Measurements from ENCODE around the gene PADI4.
A peak's percentile ranks its signal among the peaks of the same experiment; 100 is the strongest.

Gene PADI4

GRCh38 chr1:17287130-17287776 is 20.7 kb upstream of the PADI4 start:
- peak; percentile 11 to 66 for DNase-seq

DNA sequence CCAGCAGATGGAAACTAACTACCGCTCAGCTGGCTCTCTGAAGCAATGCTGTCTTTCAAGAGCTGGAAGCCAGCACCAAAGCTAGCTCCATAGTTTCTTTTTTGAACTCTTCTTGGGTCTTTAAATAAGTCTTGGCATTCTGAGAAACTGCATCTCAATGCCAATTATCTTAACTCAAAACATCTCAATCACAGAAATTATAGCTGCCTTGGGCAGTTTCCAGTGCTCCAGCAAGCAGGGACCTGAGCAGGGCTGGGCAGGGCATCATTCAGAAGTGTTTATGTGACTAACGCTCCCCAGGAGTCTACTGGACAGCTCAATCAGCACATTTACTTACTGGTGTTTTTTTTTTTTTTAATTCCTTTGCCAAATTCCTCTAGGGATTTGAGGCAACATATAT is 18.3 kb upstream of the PADI4 start:
- DNase-seq: no peak

DNA sequence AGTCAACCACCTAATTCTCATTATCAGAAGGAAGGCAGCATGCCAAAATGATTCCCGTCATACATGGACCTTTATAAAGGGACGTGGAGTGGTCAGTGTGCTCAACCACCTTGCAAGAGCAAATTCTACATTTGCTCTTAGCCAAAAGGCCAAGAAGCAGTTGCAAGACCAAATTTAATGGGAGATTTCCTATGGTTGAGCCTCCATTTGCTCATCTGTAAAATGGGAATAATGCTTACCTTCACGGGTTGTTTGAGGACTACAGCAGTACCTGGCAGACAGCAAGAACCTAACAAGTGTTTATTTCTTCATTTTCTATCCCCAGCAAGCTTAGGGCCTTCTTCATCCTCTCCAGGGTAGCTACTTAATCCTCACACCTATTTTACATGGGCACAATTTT is 17.4 kb upstream of the PADI4 start:
- no peak for DNase-seq

DNA sequence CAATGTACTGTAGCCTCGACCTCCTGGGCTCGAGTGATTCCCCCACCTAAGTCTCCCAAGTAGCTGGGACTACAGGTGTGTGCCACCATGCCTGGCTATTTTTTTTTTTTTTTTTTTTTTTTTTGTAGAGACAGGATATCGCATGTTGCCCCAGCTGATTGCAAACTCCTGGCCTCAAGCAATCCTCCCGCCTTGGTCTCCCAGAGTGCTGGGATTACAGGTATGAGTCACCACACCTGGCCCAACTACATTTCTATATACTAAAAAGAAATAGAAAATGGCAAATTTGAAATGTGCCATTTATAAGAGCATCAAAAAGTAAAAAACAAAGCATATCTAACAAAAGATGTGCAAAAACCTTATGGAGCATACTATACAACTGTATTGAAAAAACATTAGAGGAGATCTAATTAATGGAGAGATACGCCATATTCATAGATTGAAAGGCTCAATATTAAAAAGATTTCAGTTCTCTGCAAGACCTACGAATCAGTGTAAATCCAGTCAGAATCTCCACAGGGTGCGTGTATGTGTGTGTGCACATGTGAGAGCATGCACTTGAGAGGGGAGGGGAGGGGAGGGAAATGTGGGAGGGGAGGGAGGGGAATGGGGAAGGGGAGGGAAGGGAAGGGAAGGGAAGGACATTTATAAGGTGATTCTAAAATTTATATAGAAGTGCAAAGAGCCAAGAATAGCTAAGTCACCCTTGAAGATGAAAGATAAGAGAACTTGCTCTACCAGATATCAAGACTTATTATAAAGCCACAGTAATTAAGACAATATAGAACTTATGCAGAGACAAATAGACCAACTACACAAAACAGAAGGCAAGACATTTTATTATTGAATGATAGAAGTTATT is 15.5 kb upstream of the PADI4 start:
- DNase-seq: no peak

DNA sequence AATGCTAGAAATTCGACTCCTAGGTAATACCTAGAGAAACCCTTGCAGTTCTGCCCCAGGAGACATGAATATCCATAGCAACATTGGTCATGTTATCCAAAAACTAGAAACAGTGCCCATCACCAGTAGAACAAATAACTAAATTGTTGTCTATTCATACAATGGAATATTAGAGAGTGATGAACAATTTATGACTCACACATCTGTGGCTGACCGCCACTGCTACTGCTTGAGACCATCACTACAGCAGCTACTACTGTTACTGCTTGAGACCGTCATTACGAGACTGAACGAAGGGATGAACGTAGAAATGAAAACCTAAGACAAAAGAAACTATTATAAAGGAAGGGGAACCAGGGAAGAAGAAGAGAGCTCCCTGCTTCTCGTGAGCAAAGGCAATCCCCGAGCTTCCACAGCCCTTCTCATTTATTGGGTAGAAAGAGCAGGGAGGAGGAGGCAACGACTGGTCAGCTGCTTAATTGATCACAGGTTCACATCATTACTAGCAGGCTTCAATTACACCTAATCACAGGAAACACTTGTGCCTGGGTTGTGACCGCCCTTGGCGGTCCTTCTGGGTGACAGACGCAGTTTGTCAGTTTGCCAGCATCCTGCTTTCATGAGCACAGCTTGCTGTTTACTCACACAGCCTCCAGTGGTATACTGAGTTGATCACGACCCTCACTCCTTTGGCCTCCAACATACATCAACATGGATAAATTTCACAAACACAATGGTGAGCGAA is 14.1 kb upstream of the PADI4 start:
- DNase-seq: no peak

GRCh38 chr1:17295292-17295691 is 12.7 kb upstream of the PADI4 start:
- DNase-seq: no peak

DNA sequence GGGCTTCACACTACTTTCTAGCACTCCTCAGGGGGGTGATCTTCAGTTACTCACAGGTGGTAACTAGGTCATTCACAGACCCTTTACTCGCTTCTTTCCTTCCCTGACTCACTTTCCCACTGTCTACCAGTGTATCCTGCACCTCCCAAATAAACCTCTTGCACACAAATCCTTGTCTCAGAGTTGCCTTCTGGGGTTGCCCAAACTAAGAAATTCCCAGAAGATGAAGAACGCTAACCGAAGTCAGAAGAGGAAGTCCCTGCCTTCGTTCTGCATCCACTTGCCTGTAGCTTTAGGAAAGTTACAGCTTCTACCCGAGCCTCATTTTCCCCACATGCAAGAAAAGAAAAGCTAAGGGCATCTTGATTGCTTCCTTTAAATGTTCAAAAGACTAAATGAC is 11.9 kb upstream of the PADI4 start:
- DNase-seq: no peak

DNA sequence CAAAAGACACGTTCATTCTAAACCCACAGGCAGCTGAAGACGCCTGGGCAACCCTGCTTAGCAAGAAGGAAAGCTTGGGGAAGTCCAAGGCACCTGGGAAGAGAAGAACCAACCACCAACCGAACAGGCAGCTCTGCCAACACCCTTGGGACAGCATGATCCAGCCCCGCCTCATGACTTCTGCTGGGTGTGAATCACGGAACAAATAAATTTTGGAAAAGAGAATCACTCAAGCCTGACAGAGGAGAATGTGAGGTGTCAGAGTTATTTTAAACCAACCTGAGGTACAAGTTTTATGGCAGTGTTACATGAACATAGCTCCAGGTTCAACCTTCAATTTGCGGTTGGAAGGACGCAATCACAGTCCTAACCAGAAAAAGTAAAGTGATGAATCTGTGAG is 10.0 kb upstream of the PADI4 start:
- DNase-seq: no peak

DNA sequence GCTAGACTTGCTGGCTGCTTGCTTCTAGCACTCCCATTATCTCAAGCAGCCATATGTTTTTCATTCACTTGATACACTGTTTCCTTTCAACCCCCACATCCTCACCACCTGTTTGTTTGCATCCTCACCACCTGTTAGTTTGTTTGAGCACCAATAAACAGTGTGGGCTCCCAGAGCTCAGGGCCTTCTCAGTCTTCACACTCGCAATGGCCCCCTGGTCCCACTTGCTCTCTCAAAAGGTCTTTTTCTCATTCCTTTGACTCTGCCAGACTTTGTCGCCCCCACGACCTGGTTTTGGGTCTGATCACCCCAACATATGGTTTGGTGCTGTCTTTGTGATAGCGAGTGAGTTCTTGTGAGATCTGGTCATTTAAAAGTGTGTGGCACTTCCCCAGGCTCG is 6.2 kb upstream of the PADI4 start:
- no peak for DNase-seq

GRCh38 chr1:17304151-17304825 is 3.7 kb upstream of the PADI4 start:
- no peak for DNase-seq

- DNase-seq: no peak
These were observed 3.2 kb upstream of the PADI4 start for GRCh38 chr1:17304826-17305175.

DNA sequence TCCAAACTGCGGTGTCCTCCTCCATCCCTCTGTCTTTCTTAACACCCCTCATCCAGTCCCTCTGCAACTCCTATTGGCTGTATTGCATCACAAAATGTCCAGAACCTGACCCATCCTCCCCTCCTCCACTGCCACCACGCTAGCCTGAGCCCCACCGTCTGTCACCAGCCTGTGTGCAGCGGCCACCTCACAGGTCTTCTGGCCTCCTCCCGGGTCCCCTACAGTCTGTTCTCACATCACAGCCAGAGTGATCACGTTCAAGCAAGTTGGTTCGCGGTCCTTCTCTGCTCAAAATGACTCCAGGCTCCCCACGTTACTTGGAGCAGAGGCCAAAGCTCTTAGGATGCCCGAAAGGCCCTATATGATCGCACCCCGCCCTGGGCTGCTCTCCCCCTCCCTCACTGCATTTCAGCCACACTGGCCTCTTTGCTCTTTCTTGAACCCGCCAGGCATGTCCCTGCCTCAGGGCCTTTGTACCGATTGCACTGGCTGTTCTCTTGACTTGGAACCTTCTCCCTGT is 2.4 kb upstream of the PADI4 start:
- DNase-seq: no peak

- no peak for DNase-seq
These were observed 1.6 kb upstream of the PADI4 start for GRCh38 chr1:17306407-17306806.

GRCh38 chr1:17306921-17307320 is 1.1 kb upstream of the PADI4 start:
- DNase-seq: no peak

GRCh38 chr1:17307329-17307728 is 668 bp upstream of the PADI4 start:
- no peak for DNase-seq

- no peak for DNase-seq
These were observed 596 bp downstream of the PADI4 start for GRCh38 chr1:17308593-17308992.

- DNase-seq: no peak
These were observed 1.6 kb downstream of the PADI4 start for GRCh38 chr1:17309426-17310067.

GRCh38 chr1:17310068-17310640 is 2.2 kb downstream of the PADI4 start:
- no peak for DNase-seq

GRCh38 chr1:17313530-17314309 is 5.7 kb downstream of the PADI4 start:
- DNase-seq: no peak

DNA sequence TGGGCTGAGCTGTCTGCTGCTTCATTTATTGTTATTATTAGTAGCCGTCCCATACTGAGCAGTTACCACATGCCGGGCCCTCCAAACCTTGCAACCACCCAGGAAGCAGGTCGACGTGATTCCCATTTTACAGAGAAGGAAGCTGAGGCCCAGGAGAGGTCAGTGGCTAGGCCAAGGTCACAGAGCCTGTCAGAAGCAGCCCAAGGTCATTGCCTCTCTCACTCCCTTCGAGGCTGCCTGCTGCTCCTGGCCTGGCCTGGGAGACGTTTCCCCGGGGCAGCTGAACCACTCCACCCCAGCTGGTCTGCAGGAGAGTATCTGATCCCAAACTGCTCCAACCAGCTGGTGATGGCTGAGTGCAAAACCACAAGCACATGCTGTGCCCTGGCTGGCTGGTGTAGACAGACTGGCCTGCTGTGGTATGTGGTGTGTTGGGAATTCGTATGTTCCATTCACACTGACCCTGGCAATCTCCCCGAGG is 6.5 kb downstream of the PADI4 start:
- DNase-seq: no peak

DNA sequence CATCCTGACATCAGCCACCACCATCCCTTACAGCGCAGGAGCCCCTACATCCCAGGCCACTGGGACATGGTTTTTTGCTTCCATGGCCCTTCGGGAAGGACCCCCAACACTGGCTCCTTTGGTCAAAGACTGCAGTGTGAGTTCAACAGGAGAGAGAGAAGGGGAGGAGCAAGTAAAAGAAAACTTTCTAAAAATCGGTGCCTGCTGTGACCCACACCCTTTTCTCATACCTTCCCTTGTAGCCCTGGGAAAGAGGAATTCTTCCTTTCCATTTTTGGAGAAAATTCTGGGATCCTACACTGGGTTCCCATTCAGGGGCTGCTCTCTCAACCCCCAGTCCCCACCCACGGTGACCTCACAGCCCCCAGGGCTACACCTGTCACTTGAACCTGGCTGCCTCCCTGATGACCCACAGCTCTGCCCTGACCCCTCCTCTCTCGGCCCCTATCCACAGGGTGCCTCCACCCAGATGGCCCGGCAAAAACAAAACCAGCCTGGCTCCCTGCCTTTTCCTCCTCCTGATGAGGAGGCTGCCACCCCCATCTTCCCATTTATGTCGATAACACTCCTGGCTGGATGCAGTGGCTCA is 7.6 kb downstream of the PADI4 start:
- DNase-seq: no peak
